Measurements from ENCODE around the gene UBE2I. TPM values are rescaled to one million over a fixed set of nuclear protein-coding genes. Genes with fewer than 3 reads are reported as not detected.
"Not testable (repeated sequence)": the region's sequence is repeated elsewhere in the genome, so short reads cannot be mapped to it uniquely, and the experiment has no call there.

The UBE2I gene
- total and polyA plus RNA-seq, 2 donors from 2014 or later: 62.2 to 97.1 TPM

DNA sequence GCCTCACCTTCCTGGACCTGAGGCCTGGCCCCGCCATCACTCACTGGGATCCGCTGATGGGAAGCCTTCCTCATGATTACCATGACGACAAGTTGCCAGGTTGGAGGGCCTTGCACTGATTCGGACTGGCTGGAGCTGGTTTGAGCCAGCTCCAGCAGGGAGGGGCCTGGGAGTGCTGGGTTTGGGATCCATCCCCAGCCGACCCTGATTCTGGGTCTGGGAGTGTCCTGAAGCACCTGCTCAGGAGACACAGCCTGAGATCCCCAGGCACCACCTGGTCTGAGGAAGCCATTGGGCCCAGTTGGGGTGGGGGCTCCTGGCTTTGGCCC is 18.1 kb downstream of the UBE2I start:
- no peak overlapping the region for H3K27ac ChIP-seq (ENCODE audit: low read depth in 2 of 2, low read length in 2 of 2)
- no peak for DNase-seq
- no peaks in the 10 kb centered on the region for H3K9me3 ChIP-seq (ENCODE audit: control insufficient read depth in 2 of 3, insufficient read depth in 1 of 3, low read length in 3 of 3)
- peaks cover 4% of the 10 kb centered on the region for H3K27me3 ChIP-seq (ENCODE audit: control insufficient read depth, insufficient read depth, low read length)
- no peak for FAIRE-seq
- no peak overlapping the region for H3K9ac ChIP-seq (ENCODE audit: low read length in 3 of 3)
- intact Hi-C loops (cut with DNase I): no loop called here
- TF ChIP-seq, protein P1, sequence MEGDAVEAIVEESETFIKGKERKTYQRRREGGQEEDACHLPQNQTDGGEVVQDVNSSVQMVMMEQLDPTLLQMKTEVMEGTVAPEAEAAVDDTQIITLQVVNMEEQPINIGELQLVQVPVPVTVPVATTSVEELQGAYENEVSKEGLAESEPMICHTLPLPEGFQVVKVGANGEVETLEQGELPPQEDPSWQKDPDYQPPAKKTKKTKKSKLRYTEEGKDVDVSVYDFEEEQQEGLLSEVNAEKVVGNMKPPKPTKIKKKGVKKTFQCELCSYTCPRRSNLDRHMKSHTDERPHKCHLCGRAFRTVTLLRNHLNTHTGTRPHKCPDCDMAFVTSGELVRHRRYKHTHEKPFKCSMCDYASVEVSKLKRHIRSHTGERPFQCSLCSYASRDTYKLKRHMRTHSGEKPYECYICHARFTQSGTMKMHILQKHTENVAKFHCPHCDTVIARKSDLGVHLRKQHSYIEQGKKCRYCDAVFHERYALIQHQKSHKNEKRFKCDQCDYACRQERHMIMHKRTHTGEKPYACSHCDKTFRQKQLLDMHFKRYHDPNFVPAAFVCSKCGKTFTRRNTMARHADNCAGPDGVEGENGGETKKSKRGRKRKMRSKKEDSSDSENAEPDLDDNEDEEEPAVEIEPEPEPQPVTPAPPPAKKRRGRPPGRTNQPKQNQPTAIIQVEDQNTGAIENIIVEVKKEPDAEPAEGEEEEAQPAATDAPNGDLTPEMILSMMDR (IDR thresholded peaks at IDR 0.05; ENCODE audit: borderline replicate concordance, extremely low read depth, insufficient read depth): no peak
- H3K4me3 ChIP-seq (ENCODE audit: low read length in 3 of 3): no peak overlapping the region
- H3K36me3 ChIP-seq (ENCODE audit: control insufficient read depth in 2 of 3, insufficient read depth in 3 of 3, low read length in 3 of 3): peaks cover 0 to 16% (median 0%) of the 10 kb centered on the region in 3 donors
- H3K4me1 ChIP-seq (ENCODE audit: control insufficient read depth in 2 of 3, insufficient read depth in 2 of 3, low read depth in 1 of 3, low read length in 3 of 3): peaks cover 0 to 12% (median 12%) of the 10 kb centered on the region in 3 donors

DNA sequence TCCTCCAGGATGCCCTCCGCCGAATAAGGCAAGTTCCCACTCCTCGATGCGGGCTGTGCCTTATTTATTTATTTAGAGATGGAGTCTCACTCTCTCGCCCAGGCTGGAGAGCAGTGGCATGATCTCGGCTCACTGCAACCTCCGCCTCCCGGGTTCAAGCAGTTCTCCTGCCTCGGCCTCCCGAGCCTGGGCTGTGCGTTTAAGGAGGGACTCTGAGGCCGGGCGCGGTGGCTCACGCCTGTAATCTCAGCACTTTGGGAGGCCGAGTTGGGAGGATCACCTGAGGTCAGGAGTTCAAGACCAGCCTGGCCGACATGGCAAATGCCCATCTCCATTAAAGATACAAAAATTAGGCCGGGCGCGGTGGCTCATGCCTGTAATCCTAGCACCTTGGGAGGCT is 18.7 kb downstream of the UBE2I start:
- Histone ChIP-seq H3K4me1 (ENCODE audit: control insufficient read depth in 2 of 3, insufficient read depth in 2 of 3, low read depth in 1 of 3, low read length in 3 of 3) (peaks cover 0 to 13% (median 12%) of the 10 kb centered on the region in 3 donors), H3K36me3 (ENCODE audit: control insufficient read depth in 2 of 3, insufficient read depth in 3 of 3, low read length in 3 of 3) (peaks cover 0 to 16% (median 0%) of the 10 kb centered on the region in 3 donors)
- H3K9ac ChIP-seq (ENCODE audit: low read length in 3 of 3); H3K9me3 ChIP-seq (ENCODE audit: control insufficient read depth in 2 of 3, insufficient read depth in 1 of 3, low read length in 3 of 3); DNase-seq; FAIRE-seq; H3K27ac ChIP-seq (ENCODE audit: low read depth in 2 of 2, low read length in 2 of 2); H3K27me3 ChIP-seq (ENCODE audit: control insufficient read depth, insufficient read depth, low read length); intact Hi-C loops (cut with DNase I); H3K4me3 ChIP-seq (ENCODE audit: low read length in 3 of 3): not testable (repeated sequence)

- FAIRE-seq; H3K4me3 ChIP-seq (ENCODE audit: low read length in 3 of 3); H3K27me3 ChIP-seq (ENCODE audit: control insufficient read depth, insufficient read depth, low read length); H3K27ac ChIP-seq (ENCODE audit: low read depth in 2 of 2, low read length in 2 of 2); H3K9ac ChIP-seq (ENCODE audit: low read length in 3 of 3); H3K9me3 ChIP-seq (ENCODE audit: control insufficient read depth in 2 of 3, insufficient read depth in 1 of 3, low read length in 3 of 3); intact Hi-C loops (cut with DNase I); DNase-seq: not testable (repeated sequence)
- Histone ChIP-seq H3K36me3 (ENCODE audit: control insufficient read depth in 2 of 3, insufficient read depth in 3 of 3, low read length in 3 of 3) (peaks cover 0 to 11% (median 0%) of the 10 kb centered on the region in 3 donors), H3K4me1 (ENCODE audit: control insufficient read depth in 2 of 3, insufficient read depth in 2 of 3, low read depth in 1 of 3, low read length in 3 of 3) (peaks cover 0 to 13% (median 12%) of the 10 kb centered on the region in 3 donors)
Measured at GRCh38 chr16:1328961-1329360, 19.5 kb downstream of the UBE2I start.

GRCh38 chr16:1330260-1330914 is 21.0 kb downstream of the UBE2I start:
- no peaks in the 10 kb centered on the region for H3K9me3 ChIP-seq (ENCODE audit: control insufficient read depth in 2 of 3, insufficient read depth in 1 of 3, low read length in 3 of 3)

More at GRCh38 chr16:1330260-1330914, 21.0 kb downstream of the UBE2I start:
- no peak overlapping the region for H3K27ac ChIP-seq (ENCODE audit: low read depth in 2 of 2, low read length in 2 of 2)
- FAIRE-seq: no peak
- DNase-seq: no peak
- peaks cover 12% of the 10 kb centered on the region for H3K27me3 ChIP-seq (ENCODE audit: control insufficient read depth, insufficient read depth, low read length)
- no peaks in the 10 kb centered on the region for H3K36me3 ChIP-seq (ENCODE audit: control insufficient read depth in 2 of 3, insufficient read depth in 3 of 3, low read length in 3 of 3)
- no peak overlapping the region for H3K4me3 ChIP-seq (ENCODE audit: low read length in 3 of 3)
- intact Hi-C loops (cut with DNase I): no loop called here
- no peak overlapping the region for H3K9ac ChIP-seq (ENCODE audit: low read length in 3 of 3)
- TF ChIP-seq, protein P1 (IDR thresholded peaks at IDR 0.05; ENCODE audit: borderline replicate concordance, extremely low read depth, insufficient read depth): no peak
- H3K4me1 ChIP-seq (ENCODE audit: control insufficient read depth in 2 of 3, insufficient read depth in 2 of 3, low read depth in 1 of 3, low read length in 3 of 3): peaks cover 0 to 13% (median 12%) of the 10 kb centered on the region in 3 donors
